Skeletal muscle satellite cell (primary cell): ENCODE results near the gene ARHGAP32.

Experiments
- H3K27me3 ChIP-seq: 2 replicates; pipeline ENCODE4 v1.7.0; 2013; ENCODE audit warnings: low read length; ENCODE audit not compliant: control insufficient read depth, insufficient read depth
- H3K36me3 ChIP-seq: 2 replicates; pipeline ENCODE4 v1.7.0; 2013; ENCODE audit warnings: mild to moderate bottlenecking, control low read depth, low read length; ENCODE audit not compliant: insufficient read depth
- H3K4me1 ChIP-seq: 2 replicates; pipeline ENCODE4 v1.7.0; 2013; ENCODE audit warnings: low read length; ENCODE audit not compliant: control insufficient read depth, insufficient read depth
- H3K4me2 ChIP-seq: 2 replicates; pipeline ENCODE4 v1.7.0; 2013; ENCODE audit warnings: mild to moderate bottlenecking, low read length
- H3K4me3 ChIP-seq: 2 replicates; pipeline ENCODE4 v1.7.0; 2013; ENCODE audit warnings: low read length
- H3K9ac ChIP-seq: 2 replicates; pipeline ENCODE4 v1.7.0; 2013; ENCODE audit warnings: mild to moderate bottlenecking, low read depth, low read length, moderate library complexity
- H3K9me3 ChIP-seq: replicated peaks from 2 replicates; pipeline ENCODE4 v1.7.0; 2013; ENCODE audit warnings: mild to moderate bottlenecking, control low read depth, low read length

The ARHGAP32 gene

DNA sequence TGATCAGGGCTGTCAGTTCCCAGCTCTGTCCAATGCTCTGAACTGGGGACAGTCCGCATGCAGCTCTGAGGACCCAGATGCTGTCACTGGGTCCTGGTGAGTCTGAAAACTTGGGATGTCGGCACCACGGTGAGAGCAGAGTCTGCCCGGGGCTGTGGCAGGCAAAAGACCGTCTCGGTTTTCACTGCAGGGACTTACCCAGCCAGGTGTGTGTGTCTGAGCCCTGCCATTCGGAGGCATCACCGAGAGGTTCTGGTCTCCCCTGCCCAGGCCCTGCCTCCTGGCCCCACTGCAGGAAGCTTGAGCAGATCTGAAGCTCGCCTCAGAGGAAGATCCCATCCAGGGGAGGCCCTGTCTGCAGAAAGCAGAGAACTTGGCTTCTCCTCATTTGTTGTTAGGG, 254.6 kb downstream of the ARHGAP32 start:
- Histone ChIP-seq H3K9me3 (no peaks in the 10 kb centered on the region), H3K27me3 (peaks cover 29% of the 10 kb centered on the region), H3K36me3 (no peaks in the 10 kb centered on the region), H3K4me3 (no peak overlapping the region), H3K4me1 (peaks cover 10% of the 10 kb centered on the region), H3K9ac (no peak overlapping the region), H3K4me2 (no peak overlapping the region)

DNA sequence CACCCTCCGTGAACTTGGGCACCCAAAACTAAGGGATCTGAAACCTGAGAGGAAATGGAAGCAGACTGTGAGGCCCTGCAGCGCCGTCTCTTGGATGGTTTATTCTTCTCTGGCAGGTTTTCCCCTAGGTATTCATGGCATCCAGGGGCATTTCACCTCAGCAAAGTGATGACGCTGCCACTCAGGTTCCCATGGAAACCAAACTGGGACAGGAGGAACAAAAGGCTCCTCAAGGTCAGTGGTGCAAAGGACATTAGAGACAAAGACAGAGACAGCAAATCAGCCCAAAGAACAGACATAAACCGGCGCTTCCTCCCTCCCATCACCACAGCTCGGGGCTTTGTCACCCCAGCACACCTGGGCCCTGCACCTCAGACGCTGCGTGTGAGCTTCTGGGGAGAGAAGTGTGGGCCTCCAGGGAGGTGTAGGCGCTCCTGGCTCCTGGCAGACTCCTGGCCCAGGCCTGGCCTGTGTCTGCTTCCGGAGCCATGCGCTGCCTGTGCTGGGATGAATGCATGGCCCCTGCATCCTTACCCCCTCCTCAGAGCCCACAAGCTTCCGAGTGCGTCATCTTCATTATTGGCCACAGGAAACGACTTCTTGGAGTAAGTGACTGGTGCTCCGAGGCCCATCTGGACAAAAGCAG, 255.4 kb downstream of the ARHGAP32 start:
- Histone ChIP-seq H3K4me1 (peaks cover 10% of the 10 kb centered on the region), H3K4me3 (no peak overlapping the region), H3K36me3 (no peaks in the 10 kb centered on the region), H3K9me3 (no peaks in the 10 kb centered on the region), H3K4me2 (no peak overlapping the region), H3K27me3 (peaks cover 31% of the 10 kb centered on the region), H3K9ac (no peak overlapping the region)

DNA sequence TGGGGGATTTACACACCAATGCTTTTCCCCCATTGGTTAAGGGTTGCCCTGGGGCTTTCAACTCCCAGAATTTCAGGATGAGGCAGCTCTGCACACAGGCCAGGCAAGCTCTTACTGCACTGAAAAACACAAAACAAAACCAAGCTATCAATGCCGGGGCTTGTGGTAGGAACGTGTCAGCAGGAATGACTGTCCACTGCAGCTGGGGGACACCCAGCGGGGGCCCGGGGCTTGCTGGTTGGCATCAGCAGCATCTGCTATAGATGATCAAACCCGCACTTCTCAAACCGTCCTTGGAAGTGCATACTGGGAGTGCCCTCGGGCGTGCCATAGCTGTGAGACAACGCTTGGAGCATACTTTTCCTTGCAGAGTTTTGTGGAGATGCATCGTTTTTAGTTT, 257.2 kb downstream of the ARHGAP32 start:
- no peak overlapping the region for H3K4me2 ChIP-seq
- H3K4me3 ChIP-seq, result no peak overlapping the region
- H3K4me1 ChIP-seq, result peaks cover 4% of the 10 kb centered on the region
- H3K27me3 ChIP-seq, result peaks cover 17% of the 10 kb centered on the region
- no peaks in the 10 kb centered on the region for H3K36me3 ChIP-seq
- no peaks in the 10 kb centered on the region for H3K9me3 ChIP-seq
- no peak overlapping the region for H3K9ac ChIP-seq

DNA sequence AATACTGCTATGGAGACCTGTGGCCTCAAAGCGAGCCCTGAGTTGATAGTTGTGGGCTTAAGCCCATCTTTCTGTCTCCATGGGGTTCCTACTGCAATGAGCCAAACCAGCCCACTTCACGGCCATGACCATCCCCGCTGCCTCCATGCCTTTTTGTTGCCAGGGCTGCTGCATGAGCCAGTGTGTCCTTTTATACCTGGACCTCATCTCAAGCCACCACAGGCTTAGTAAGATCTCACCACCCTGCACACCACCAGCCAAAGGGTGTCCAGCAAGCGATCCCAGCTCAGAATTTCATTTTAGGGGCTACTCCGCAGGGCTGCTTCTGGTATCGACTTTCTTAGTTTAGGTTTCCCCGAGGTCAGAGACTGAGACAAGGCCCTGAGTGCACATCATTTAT, 257.8 kb downstream of the ARHGAP32 start:
- Histone ChIP-seq H3K36me3 (no peaks in the 10 kb centered on the region), H3K4me3 (no peak overlapping the region), H3K4me1 (peaks cover 1% of the 10 kb centered on the region), H3K9me3 (no peaks in the 10 kb centered on the region), H3K4me2 (no peak overlapping the region), H3K9ac (no peak overlapping the region), H3K27me3 (peaks cover 17% of the 10 kb centered on the region)

DNA sequence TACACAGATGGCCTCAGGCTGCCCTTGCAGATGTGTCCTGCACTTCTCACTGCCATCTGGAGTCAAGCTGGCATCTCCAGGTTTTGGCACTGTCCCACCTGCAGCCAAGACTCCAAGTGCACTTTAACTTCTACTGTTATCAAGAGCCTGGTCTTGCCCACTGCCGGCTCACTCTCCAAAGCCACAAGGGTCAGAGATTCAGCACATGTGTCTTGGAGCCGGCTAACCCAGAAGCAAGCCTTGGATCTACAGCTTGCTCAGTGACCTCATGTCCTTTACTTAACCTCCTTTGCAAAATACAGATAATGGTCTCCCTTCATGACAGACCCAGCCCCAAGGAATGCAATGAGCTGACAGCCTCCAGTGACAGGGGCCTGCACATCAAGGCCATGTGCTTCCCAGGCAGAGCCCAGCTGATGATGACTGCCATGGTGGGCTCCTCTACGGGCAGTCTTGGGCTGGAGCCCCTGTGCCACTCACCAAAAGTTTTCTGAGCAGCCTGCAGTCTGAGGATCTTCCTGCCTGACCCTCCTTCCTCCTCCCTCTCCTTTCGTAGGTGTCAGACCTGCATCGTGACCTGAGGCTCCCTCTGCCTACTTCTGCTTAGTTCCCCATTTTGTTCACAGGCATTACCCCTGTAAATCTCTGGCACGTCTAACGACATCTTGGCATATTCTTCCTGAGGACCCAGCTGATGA, 258.5 kb downstream of the ARHGAP32 start:
- no peaks in the 10 kb centered on the region for H3K36me3 ChIP-seq
- H3K4me3 ChIP-seq, result no peak overlapping the region
- no peaks in the 10 kb centered on the region for H3K9me3 ChIP-seq
- H3K9ac ChIP-seq, result no peak overlapping the region
- H3K4me2 ChIP-seq, result no peak overlapping the region
- H3K27me3 ChIP-seq, result peaks cover 17% of the 10 kb centered on the region
- H3K4me1 ChIP-seq, result no peaks in the 10 kb centered on the region

DNA sequence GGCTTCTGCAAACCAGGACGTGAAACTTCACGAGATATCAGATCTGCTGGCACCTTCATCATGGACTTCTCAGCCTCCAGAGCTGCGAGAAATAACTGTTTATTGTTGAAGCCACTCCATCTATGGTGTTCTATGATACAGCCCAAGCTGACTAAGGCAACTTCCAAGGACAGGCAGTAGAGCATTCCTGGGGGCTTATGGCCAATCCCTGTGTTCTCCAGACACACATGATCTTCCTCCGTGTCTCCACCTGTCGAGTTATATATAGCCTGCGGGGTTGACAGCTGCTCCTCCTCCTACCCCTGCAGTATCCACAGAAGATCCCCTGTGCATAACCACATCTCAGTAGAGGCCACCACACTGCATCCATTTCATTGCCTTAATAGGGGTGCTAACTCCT, 260.5 kb downstream of the ARHGAP32 start:
- Histone ChIP-seq H3K9ac (no peak overlapping the region), H3K9me3 (no peaks in the 10 kb centered on the region), H3K4me3 (no peak overlapping the region), H3K4me1 (no peaks in the 10 kb centered on the region), H3K27me3 (peaks cover 33% of the 10 kb centered on the region), H3K4me2 (no peak overlapping the region), H3K36me3 (no peaks in the 10 kb centered on the region)

DNA sequence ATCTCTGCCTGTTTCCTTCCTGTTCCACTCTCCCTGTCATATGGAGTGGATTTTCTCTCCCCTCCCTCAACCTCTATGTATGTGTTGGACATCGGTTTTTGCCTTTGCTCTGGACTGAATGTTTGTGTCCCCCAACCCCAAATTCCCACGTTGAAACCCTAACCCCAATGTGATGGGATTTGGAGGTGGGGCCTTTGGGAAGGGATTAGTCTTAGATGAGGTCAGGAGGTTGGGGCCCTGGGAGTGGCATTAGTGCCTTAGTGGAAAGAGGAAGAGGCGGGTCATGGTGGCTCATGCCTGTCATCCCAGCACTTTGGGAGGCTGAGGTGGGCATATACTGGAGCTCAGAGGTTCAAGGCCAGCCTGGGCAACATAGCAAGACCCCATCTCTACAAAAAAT, 261.1 kb downstream of the ARHGAP32 start:
- no peaks in the 10 kb centered on the region for H3K9me3 ChIP-seq
- H3K9ac ChIP-seq, result no peak overlapping the region
- no peaks in the 10 kb centered on the region for H3K36me3 ChIP-seq
- H3K4me1 ChIP-seq, result no peaks in the 10 kb centered on the region
- H3K4me3 ChIP-seq, result no peak overlapping the region
- H3K4me2 ChIP-seq, result no peak overlapping the region
- peaks cover 39% of the 10 kb centered on the region for H3K27me3 ChIP-seq

DNA sequence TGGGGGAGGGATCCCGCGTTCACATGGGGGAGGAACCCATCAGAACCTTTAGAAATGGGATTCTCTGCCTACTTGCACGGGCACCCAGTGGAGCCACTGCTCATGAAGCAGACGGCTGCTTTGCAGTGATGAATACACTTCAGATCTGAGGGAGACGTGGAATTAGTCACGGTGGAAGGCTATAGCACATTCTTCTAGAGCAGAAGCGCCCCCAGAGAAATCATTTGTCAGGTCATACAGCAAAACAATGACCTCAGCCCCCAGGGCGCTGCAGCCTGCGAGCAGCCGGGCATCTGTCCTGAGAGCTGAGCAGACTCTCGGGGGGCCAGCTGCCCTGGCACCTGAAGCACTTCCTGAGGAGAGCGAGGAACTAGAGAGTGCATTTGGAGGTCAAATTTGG, 262.1 kb downstream of the ARHGAP32 start:
- Histone ChIP-seq H3K4me1 (no peaks in the 10 kb centered on the region), H3K9me3 (no peaks in the 10 kb centered on the region), H3K36me3 (no peaks in the 10 kb centered on the region), H3K4me2 (no peak overlapping the region), H3K9ac (no peak overlapping the region), H3K4me3 (no peak overlapping the region), H3K27me3 (peaks cover 48% of the 10 kb centered on the region)

DNA sequence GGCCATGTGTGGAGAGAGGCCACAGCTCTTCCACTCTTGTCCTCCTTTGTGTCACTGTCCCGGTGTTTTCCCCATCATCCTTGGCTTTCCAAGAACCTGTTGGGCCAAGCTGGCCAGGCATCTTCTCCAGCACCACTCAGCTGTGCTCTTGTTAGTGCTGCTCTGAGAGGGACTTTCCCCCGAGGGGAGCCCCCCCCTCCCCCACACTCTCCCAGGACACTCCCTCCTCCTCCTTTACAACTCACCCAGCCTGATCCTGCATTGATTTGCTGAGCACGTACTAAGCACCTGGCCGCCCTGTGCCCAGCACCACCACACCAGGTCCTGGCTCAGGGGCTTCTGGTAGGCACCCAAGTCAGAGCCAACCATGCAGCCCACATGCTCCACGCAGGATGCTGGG, 262.7 kb downstream of the ARHGAP32 start:
- peaks cover 53% of the 10 kb centered on the region for H3K27me3 ChIP-seq
- H3K36me3 ChIP-seq, result no peaks in the 10 kb centered on the region
- H3K4me1 ChIP-seq, result no peaks in the 10 kb centered on the region
- H3K9me3 ChIP-seq, result no peaks in the 10 kb centered on the region
- H3K9ac ChIP-seq, result no peak overlapping the region
- no peak overlapping the region for H3K4me3 ChIP-seq
- no peak overlapping the region for H3K4me2 ChIP-seq

DNA sequence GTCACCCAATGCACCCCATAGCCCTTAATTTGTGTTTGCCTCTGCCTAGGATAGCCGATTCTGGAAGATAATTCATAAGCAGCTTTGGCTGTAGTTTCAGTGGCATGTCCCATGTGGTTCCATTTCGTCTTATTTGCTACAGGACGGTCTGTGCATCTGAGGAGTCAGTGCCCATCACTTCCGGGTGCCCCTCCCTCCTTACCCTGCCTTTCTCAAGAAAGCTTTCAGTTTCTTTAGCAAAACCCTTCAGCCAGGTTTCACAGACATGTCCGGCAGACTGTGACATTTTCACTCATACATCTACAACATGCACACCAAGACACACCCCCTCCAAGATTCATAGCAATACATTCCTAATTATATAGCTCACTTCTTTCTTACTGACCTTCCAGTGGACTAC, 263.7 kb downstream of the ARHGAP32 start:
- H3K36me3 ChIP-seq, result no peaks in the 10 kb centered on the region
- no peak overlapping the region for H3K4me2 ChIP-seq
- H3K9ac ChIP-seq, result no peak overlapping the region
- H3K9me3 ChIP-seq, result no peaks in the 10 kb centered on the region
- no peak overlapping the region for H3K4me3 ChIP-seq
- no peaks in the 10 kb centered on the region for H3K4me1 ChIP-seq
- peaks cover 64% of the 10 kb centered on the region for H3K27me3 ChIP-seq

DNA sequence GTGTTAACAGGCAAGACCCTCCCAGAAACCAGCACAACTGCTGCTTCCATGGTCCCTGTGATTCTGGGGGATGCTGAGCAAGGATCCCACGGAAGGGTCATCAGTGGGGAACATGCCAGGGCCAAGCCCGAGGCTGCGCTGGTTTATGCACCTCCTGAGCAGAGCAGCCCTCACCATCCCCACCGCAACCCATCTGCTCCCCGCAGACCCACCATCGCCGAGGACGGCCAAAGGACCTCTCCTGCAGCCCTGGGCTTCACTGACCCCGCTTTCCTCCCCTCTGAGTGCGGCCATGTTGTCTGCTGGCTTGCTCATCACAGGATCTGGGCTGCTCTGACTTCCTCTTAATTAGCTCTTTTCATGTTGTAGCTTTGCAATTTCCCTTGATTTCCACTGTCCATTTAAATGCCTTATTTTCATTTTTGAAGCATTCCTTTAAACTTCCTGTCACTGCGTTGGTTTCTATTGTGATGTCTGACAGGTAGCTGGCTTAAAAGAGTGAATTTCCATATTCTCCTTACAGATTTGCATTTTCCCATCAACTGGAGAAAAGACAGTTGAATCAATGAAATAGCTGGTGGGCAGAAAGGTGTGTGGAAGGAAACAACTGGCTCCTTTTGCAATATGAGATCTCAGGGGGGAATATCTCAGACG, 264.3 kb downstream of the ARHGAP32 start:
- Histone ChIP-seq H3K4me2 (no peak overlapping the region), H3K9me3 (no peaks in the 10 kb centered on the region), H3K4me3 (no peak overlapping the region), H3K4me1 (no peaks in the 10 kb centered on the region), H3K27me3 (peaks cover 65% of the 10 kb centered on the region), H3K36me3 (no peaks in the 10 kb centered on the region), H3K9ac (no peak overlapping the region)

DNA sequence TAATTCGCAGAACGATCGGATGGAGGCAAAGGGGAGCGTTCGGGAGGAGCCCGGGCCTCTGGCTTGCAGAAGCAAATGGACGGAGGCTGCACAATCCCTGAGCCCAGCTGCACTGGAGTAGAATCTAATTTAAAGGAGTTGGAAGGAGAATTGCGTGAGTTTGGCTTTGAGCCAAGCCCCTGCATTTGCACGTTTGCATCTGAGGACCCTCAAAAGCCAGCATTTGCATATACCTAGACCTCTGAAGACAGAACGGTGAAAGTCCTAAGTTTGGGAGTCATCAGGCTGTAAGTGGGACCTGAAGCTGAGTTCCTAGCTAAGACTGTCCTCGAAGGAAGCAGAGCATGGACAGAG, 265.0 kb downstream of the ARHGAP32 start:
- Histone ChIP-seq H3K4me1 (no peaks in the 10 kb centered on the region), H3K4me3 (no peak overlapping the region), H3K9ac (no peak overlapping the region), H3K9me3 (no peaks in the 10 kb centered on the region), H3K27me3 (peaks cover 65% of the 10 kb centered on the region), H3K4me2 (no peak overlapping the region), H3K36me3 (no peaks in the 10 kb centered on the region)
